Prostate gland (tissue), 2 donors: ENCODE data around the gene CEP43.

Experiments
- POLR2AphosphoS5 ChIP-seq: sonication (generic); formaldehyde crosslinking; IDR thresholded peaks from one replicate; pipeline ENCODE4 v1.6.1; 2017; ENCODE audit warnings: antibody characterized with exemption
- TF ChIP-seq, protein P1 (sequence below), 4 experiments: fragments of 200-600 bp in 2 of 4; fragments of 450-650 bp in 2 of 4; sonication (generic) in 2 of 4; IDR thresholded peaks; 1 replicate in 3 of 4; 2 replicates in 1 of 4; pipeline ENCODE4 v1.5.1; 2016 to 2019; ENCODE audit warnings: antibody characterized with exemption in 4 of 4, mild to moderate bottlenecking in 2 of 4, moderate library complexity in 2 of 4

GRCh38 chr6:166988674-166989201, 10.5 kb upstream of the CEP43 start:
- TF ChIP-seq, protein P1, sequence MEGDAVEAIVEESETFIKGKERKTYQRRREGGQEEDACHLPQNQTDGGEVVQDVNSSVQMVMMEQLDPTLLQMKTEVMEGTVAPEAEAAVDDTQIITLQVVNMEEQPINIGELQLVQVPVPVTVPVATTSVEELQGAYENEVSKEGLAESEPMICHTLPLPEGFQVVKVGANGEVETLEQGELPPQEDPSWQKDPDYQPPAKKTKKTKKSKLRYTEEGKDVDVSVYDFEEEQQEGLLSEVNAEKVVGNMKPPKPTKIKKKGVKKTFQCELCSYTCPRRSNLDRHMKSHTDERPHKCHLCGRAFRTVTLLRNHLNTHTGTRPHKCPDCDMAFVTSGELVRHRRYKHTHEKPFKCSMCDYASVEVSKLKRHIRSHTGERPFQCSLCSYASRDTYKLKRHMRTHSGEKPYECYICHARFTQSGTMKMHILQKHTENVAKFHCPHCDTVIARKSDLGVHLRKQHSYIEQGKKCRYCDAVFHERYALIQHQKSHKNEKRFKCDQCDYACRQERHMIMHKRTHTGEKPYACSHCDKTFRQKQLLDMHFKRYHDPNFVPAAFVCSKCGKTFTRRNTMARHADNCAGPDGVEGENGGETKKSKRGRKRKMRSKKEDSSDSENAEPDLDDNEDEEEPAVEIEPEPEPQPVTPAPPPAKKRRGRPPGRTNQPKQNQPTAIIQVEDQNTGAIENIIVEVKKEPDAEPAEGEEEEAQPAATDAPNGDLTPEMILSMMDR (IDR thresholded peaks at IDR 0.05): no peak
- peak; percentile 67 for TF ChIP-seq POLR2AphosphoS5
